GM23248 (cell line): ENCODE data around the gene ABCA1. TPM values are rescaled to one million over a fixed set of nuclear protein-coding genes. Genes with fewer than 3 reads are reported as not detected.
A peak's percentile ranks its signal among the peaks of the same experiment; 100 is the strongest.

ENCODE experiments used
- DNase-seq: peaks from one replicate; pipeline ENCODE4 v3.0.0-alpha.2; 2015
- H2AFZ ChIP-seq: fragments of 200-600 bp; sonication (generic); 2 replicates; pipeline ENCODE4 v1.6.1; 2016; ENCODE audit warnings: antibody characterized with exemption
- H3F3A ChIP-seq: fragments of 200-600 bp; sonication (generic); 2 replicates; pipeline ENCODE4 v1.6.1; 2016; ENCODE audit warnings: mild to moderate bottlenecking, antibody characterized with exemption, mixed run types; ENCODE audit not compliant: insufficient read depth
- H3K27ac ChIP-seq: fragments of 200-600 bp; sonication (generic); 2 replicates; pipeline ENCODE4 v1.5.1; 2016; ENCODE audit warnings: mild to moderate bottlenecking
- H3K27me3 ChIP-seq: fragments of 200-600 bp; sonication (generic); replicated peaks from 2 replicates; pipeline ENCODE4 v1.6.1; 2016; ENCODE audit warnings: mild to moderate bottlenecking; ENCODE audit not compliant: insufficient read depth
- H3K36me3 ChIP-seq: fragments of 200-600 bp; sonication (generic); 2 replicates; pipeline ENCODE4 v1.6.1; 2016; ENCODE audit warnings: low read depth, mild to moderate bottlenecking
- H3K4me1 ChIP-seq: fragments of 200-600 bp; sonication (generic); 2 replicates; pipeline ENCODE4 v1.6.1; 2016; ENCODE audit warnings: mild to moderate bottlenecking; ENCODE audit not compliant: insufficient read depth
- H3K4me2 ChIP-seq: fragments of 200-600 bp; sonication (generic); one replicate; pipeline ENCODE4 v1.6.1; 2016; ENCODE audit warnings: mild to moderate bottlenecking; ENCODE audit not compliant: unreplicated experiment
- H3K4me3 ChIP-seq: fragments of 200-600 bp; sonication (generic); 2 replicates; pipeline ENCODE4 v1.5.1; 2016; ENCODE audit warnings: mild to moderate bottlenecking
- H3K79me2 ChIP-seq: fragments of 200-600 bp; sonication (generic); 2 replicates; pipeline ENCODE4 v1.6.1; 2016; ENCODE audit warnings: mild to moderate bottlenecking; ENCODE audit not compliant: insufficient read depth
- H3K9ac ChIP-seq: fragments of 200-600 bp; sonication (generic); 2 replicates; pipeline ENCODE4 v1.6.1; 2016; ENCODE audit warnings: mild to moderate bottlenecking
- H3K9me2 ChIP-seq: fragments of 200-600 bp; sonication (generic); 2 replicates; pipeline ENCODE4 v1.6.1; 2016; ENCODE audit warnings: mixed run types, mild to moderate bottlenecking, moderate library complexity; ENCODE audit not compliant: insufficient read depth
- H3K9me3 ChIP-seq: fragments of 200-600 bp; sonication (generic); one replicate; pipeline ENCODE4 v1.6.1; 2017; ENCODE audit warnings: low read depth
- H4K20me1 ChIP-seq: fragments of 200-600 bp; sonication (generic); 2 replicates; pipeline ENCODE4 v1.6.0; 2016; ENCODE audit not compliant: insufficient read depth
- EZH2 ChIP-seq: fragments of 200-600 bp; sonication (generic); IDR thresholded peaks from 2 replicates; pipeline ENCODE4 v1.6.1; 2018; ENCODE audit warnings: antibody characterized with exemption, mild to moderate bottlenecking; ENCODE audit not compliant: insufficient read depth, poor library complexity, severe bottlenecking
- EZH2phosphoT487 ChIP-seq: fragments of 200-600 bp; sonication (generic); IDR thresholded peaks from 2 replicates; pipeline ENCODE4 v1.6.1; 2018; ENCODE audit warnings: antibody characterized with exemption, moderate library complexity, mild to moderate bottlenecking, low read depth; ENCODE audit not compliant: insufficient read depth
- WGBS, 2 experiments: methylation state at CpG; one replicate each; pipeline ENCODE4 v1.1.6; 2015 to 2017; ENCODE audit warnings: low lambda C conversion rate in 2 of 2, low coverage in 1 of 2; ENCODE audit errors: missing lambda C conversion rate in 2 of 2; 5-methylcytosine and 5-hydroxymethylcytosine counted together
- in situ Hi-C: fragments of 300-500 bp; cut with MboI; formaldehyde crosslinking; loops from 2 replicates; pipeline ENCODE4 v1.15.0; 2020
- polyA plus RNA-seq: library from polyadenylated mRNA; unstranded; fragments of >200 nt; fragmentation: Nextera tagmentation; extraction: Ambion mirVana; gene quantifications from 2 replicates; pipeline ENCODE4 v1.2.1, GENCODE V29; 2016
- total RNA-seq: library from RNA; depleted of rRNA; stranded (reverse); fragments of >200 nt; shearing (Covaris generic); gene quantifications from 2 replicates; pipeline ENCODE4 v1.2.3, GENCODE V29; 2014

ABCA1 gene
- total and polyA plus RNA-seq, 2 experiments from 2014 or later: 6.8 to 15.9 TPM

- H3K4me2 ChIP-seq: peak overlapping the region; percentile 82
- H3K36me3 ChIP-seq: no peaks in the 10 kb centered on the region
- peak overlapping the region; percentile 92 for H3K4me3 ChIP-seq
- TF ChIP-seq EZH2 (no peak), EZH2phosphoT487 (no peak)
- peaks cover 6% of the 10 kb centered on the region for H3K4me1 ChIP-seq
- 42 to 58% methylated on average over 4 of the region's 4 CpGs for WGBS, 2 experiments
- in situ Hi-C loops: no loop called here
- no peaks in the 10 kb centered on the region for H3K27me3 ChIP-seq
- H2AFZ ChIP-seq: peak overlapping the region; percentile 97
- 0 out of 2 replicates have a peak, but pooled peaks cover 10% of the 10 kb centered on the region for H3F3A ChIP-seq
- H3K9me3 ChIP-seq: no peaks in the 10 kb centered on the region
- H3K9me2 ChIP-seq: no peaks in the 10 kb centered on the region
- peak overlapping the region; percentile 83 for H3K27ac ChIP-seq
- H3K79me2 ChIP-seq: no peaks in the 10 kb centered on the region
- peak overlapping the region; percentile 85 for H3K9ac ChIP-seq
- DNase-seq: peak; percentile 2
- H4K20me1 ChIP-seq: no peaks in the 10 kb centered on the region
These were observed 41.2 kb upstream of the ABCA1 start for GRCh38 chr9:104969116-104969515.

- TF ChIP-seq EZH2: no peak
- TF ChIP-seq EZH2phosphoT487: no peak
- peak overlapping the region; percentile 85 for H3K9ac ChIP-seq
- H4K20me1 ChIP-seq: no peaks in the 10 kb centered on the region
- H3K4me3 ChIP-seq: peak overlapping the region; percentile 92
- H3K79me2 ChIP-seq: no peaks in the 10 kb centered on the region
- H3K4me2 ChIP-seq: peak overlapping the region; percentile 82
- H2AFZ ChIP-seq: peak overlapping the region; percentile 97
- H3K4me1 ChIP-seq: peaks cover 6% of the 10 kb centered on the region
- in situ Hi-C loops: no loop called here
- H3K27me3 ChIP-seq: no peaks in the 10 kb centered on the region
- H3F3A ChIP-seq: 0 out of 2 replicates have a peak, but pooled peaks cover 10% of the 10 kb centered on the region
- H3K9me2 ChIP-seq: no peaks in the 10 kb centered on the region
- H3K27ac ChIP-seq: peak overlapping the region; percentile 83
- WGBS, 2 experiments: 2 to 3% methylated on average over 49 to 50 of the region's 50 CpGs
- H3K36me3 ChIP-seq: no peaks in the 10 kb centered on the region
- no peaks in the 10 kb centered on the region for H3K9me3 ChIP-seq
- DNase-seq: peak; percentile 93
These were observed 40.3 kb upstream of the ABCA1 start for GRCh38 chr9:104968025-104968982.

GRCh38 chr9:104963076-104963475, 35.1 kb upstream of the ABCA1 start:
- Histone ChIP-seq H3K79me2 (no peaks in the 10 kb centered on the region), H3K9ac (no peak overlapping the region), H3K9me3 (no peaks in the 10 kb centered on the region), H4K20me1 (no peaks in the 10 kb centered on the region), H3K4me1 (no peaks in the 10 kb centered on the region), H3K4me2 (no peak overlapping the region), H3K9me2 (no peaks in the 10 kb centered on the region), H3K27ac (no peak overlapping the region), H3F3A (no peaks in the 10 kb centered on the region), H3K36me3 (no peaks in the 10 kb centered on the region), H3K4me3 (no peak overlapping the region), H2AFZ (no peak overlapping the region), H3K27me3 (no peaks in the 10 kb centered on the region)
- 88 to 96% methylated on average over 6 of the region's 6 CpGs for WGBS, 2 experiments
- TF ChIP-seq EZH2phosphoT487 (no peak), EZH2 (no peak)
- DNase-seq: no peak
- in situ Hi-C loops: no loop called here

- no peaks in the 10 kb centered on the region for H3F3A ChIP-seq
These were observed 33.9 kb upstream of the ABCA1 start for GRCh38 chr9:104961701-104962359.

More at GRCh38 chr9:104961701-104962359, 33.9 kb upstream of the ABCA1 start:
- Histone ChIP-seq H3K9me2 (no peaks in the 10 kb centered on the region), H4K20me1 (no peaks in the 10 kb centered on the region), H3K27ac (no peak overlapping the region), H3K36me3 (no peaks in the 10 kb centered on the region), H3K4me1 (no peaks in the 10 kb centered on the region), H3K79me2 (no peaks in the 10 kb centered on the region), H2AFZ (no peak overlapping the region), H3K9ac (no peak overlapping the region), H3K4me2 (no peak overlapping the region), H3K27me3 (no peaks in the 10 kb centered on the region), H3K4me3 (no peak overlapping the region), H3K9me3 (no peaks in the 10 kb centered on the region)
- no peak for TF ChIP-seq EZH2phosphoT487
- TF ChIP-seq EZH2: no peak
- peak; percentile 3 for DNase-seq
- in situ Hi-C loops: no loop called here
- WGBS, 2 experiments: 78 to 79% methylated on average over 6 of the region's 6 CpGs
